GM18520 (cell line): ENCODE results near the gene HARS1.
"Not testable (repeated sequence)": the region's sequence is repeated elsewhere in the genome, so short reads cannot be mapped to it uniquely, and the experiment has no call there.

Experiments used
- ATAC-seq: cut with Tn5 transposase; IDR thresholded peaks from one replicate; pipeline ENCODE4 v1.9.1; 2021; ENCODE audit not compliant: unreplicated experiment

The HARS1 gene

DNA sequence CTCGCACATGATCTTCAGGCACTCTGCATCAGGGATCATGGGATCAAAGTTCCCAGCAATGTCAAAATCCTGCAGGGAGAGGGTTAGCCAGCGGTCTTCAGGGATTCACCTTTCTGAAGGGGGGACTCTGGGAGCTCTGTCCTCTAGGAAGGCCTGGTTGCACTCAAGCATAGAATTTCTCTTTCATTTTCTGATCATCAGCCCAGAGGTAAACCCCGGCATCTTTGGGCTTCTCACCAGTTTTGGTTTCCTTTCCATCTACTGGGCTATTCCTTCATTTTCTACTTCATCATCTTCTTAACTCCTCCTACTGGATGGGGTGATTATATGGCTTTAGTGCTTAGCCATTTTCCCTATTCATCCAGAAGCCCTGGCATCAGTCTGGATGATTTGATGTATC lies 13.2 kb downstream of the HARS1 start:
- no peak for ATAC-seq

DNA sequence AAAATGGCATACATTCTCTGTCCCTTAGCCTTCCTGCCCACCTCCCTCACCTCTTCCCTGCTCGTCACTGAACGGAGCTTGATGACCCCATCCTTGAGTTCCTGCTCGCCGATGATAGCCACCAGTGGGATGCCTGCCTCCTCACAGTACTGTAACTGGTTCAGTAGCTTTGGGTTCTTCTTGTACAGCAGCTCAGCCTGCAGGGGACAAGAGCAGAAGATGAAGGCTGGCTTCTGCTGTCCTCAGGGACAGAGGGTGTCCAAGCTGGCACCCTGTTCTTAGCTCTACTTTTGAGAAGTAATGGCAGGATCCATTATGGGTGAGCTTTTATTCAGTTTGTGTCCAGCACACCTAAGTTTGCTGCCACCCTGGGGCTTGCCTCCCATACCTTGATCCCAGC lies 16.5 kb downstream of the HARS1 start:
- ATAC-seq = no peak

GRCh38 chr5:140674211-140674610 lies 17.0 kb downstream of the HARS1 start:
- ATAC-seq = no peak

DNA sequence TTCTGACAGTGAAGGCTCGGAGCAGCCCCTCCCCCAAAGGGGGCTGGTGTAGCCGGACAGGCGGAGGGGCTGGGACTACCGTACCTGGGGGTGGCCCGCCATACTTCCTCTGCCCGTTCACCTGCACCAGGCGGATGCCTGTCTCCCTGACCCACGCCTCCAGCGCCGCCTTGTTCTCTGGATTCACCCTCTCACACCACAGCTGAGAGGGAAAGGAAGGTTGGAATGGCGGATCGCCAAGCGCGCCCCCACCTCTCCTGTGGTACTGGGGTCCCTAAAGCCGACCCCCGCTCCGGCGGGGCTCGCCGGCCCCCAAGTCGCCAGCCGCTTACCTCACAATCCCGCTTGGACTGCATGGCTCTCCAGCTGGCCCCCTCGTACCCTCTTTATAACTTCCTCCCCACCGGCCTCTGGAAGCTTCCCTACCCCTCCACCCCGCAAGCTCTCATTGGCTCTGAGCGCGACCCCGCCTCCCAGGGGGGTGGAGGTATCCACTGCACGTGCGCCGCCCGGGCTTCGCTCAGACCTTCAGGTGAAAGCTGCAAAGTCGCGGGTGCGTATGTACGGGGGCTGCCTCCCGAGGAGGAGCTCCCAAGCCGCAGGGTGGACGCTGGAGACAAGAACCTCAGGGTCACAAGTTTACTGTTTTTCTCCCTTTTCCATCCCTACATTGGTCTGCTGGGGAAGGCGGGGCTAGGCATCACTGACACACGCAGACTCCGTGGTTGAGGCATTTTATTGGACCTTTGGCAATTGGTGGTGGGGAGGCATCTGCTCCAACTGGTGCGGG lies 17.8 kb downstream of the HARS1 start, which contains the start of gene DND1:
Gene DND1, minus strand, starts transcription at position 390 of the 790 bp plus-strand sequence. Its CDS starts 34 bp downstream, at position 356.
- ATAC-seq = no peak

DNA sequence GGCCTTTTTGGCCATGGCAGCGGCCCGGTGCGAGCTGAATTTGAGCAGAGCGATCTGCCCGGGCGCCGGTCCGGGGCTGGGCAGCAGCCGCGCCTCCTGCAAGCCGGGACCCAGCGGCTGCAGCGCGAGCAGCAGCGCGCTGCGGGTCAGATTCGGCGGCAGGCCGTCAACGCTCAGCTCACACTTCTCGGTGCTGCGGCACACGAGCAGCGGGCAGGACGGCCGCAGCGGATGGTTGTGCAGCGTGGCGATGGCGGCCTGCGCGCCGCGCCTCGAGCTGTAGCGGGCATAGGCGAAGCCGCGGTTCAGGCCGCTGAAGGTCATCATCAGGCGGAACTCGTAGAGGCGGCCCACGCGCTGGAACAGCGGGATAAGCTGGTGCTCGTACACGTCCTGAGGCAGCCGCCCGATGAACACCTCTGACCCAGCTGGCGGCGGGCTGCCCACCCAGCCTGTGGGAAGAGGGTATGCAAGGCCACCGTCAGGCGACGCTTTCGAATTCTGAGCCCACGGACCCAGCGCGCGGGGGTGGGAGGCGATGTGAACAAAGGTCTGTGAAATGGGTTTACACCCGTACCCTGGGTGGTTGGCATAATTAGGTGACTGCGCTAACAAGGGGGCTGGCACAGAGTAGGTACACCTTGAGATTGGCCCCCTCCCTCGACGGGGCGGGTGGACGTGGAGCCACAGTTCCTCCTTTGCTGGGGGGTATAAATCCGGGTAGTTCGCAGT lies 18.5 kb downstream of the HARS1 start:
- ATAC-seq = no peak

DNA sequence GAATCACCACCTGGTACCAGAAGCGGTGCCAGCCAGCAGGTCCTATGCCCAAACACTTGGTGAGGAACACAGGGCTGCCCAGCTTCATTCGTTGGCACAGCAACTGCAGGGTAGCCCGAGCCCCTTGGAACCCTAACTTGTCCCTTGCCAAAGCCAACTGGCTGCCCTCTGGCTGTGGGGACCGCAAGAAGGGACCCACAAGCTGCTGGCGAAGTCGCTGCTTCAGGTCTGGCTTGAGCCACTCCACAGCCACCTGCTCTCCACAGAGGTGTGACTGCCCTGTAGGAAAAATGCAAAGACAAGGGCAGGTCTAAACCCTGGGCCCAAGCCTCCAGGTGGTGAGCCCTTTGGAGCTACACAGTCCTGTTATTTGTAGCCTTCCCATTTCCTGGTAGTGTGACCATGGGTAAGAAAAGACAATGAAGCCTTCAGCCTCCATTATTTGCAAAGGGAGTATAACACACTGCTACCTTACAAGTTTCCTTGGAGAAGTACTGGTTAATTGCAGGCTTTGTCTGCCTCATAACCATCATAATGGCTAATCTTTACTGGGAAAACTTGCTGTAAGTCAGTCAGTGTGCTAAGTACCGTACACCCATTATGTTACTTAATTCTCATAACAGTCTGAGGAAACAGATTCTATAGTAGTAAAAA lies 19.6 kb downstream of the HARS1 start:
- no peak for ATAC-seq

GRCh38 chr5:140671035-140671434 lies 20.1 kb downstream of the HARS1 start:
- ATAC-seq = not testable (repeated sequence)

DNA sequence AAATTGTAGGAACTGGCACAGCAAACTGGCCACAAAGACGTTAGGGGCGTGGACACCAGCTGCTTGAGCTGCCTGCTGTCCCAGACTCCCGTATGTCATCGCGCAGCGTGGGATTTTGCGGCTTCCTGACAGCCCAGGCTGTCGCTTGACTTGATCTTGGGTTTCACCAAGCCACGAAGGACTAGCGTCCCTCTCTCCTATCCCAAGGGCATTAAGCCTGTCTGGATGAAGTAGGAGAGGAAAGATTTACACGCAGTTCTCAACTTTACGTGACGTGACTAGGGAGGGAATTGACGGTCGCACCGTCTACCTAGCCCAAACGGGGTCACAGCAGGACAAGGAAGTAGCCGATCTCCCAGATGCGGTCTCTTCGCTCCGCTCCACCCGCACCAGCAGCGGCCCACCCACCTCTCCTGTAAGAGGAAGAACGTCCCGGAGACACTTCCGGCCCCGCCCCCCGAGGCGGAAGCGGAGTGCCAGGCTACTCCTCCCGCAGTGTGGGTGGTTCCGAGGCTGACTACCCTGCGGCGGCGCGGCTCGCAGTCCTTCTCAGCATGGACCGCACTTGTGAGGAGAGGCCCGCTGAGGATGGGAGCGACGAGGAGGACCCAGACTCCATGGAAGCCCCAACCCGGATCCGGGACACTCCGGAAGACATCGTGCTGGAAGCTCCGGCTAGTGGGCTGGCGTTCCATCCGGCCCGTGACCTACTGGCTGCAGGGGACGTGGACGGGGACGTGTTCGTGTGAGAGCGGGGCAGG lies 26.6 kb downstream of the HARS1 start, which contains the start of gene WDR55:
Gene WDR55, plus strand, starts transcription at position 546 of the 761 bp plus-strand sequence. Its CDS starts 9 bp downstream, at position 555.
- ATAC-seq = peak; percentile 98

GRCh38 chr5:140664030-140664358 lies 27.2 kb downstream of the HARS1 start:
- ATAC-seq = no peak

GRCh38 chr5:140660371-140660770 lies 30.8 kb downstream of the HARS1 start:
- ATAC-seq = not testable (repeated sequence)

GRCh38 chr5:140658870-140659269 lies 32.3 kb downstream of the HARS1 start:
- ATAC-seq = no peak

GRCh38 chr5:140647042-140647419 lies 44.1 kb downstream of the HARS1 start:
- no peak for ATAC-seq

DNA sequence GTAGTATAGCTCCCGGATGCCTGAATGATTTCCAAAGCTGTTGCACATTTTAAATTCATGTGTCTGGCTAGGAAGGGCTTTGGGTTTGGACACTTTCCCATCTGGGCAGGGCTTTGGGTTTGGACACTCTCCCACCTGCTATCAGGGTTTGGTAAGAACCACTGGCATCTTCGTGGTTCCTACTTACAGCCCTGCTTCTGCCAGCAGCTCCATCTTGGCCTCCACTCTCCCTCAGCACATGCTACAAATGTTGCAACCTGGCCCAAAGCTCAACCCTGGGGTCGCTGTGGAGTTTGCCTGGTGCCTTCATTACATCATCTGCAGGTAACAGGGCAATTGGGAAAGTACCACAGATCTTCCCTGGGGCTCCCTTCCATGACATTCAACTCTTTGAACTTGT lies 48.5 kb downstream of the HARS1 start:
- ATAC-seq = no peak

DNA sequence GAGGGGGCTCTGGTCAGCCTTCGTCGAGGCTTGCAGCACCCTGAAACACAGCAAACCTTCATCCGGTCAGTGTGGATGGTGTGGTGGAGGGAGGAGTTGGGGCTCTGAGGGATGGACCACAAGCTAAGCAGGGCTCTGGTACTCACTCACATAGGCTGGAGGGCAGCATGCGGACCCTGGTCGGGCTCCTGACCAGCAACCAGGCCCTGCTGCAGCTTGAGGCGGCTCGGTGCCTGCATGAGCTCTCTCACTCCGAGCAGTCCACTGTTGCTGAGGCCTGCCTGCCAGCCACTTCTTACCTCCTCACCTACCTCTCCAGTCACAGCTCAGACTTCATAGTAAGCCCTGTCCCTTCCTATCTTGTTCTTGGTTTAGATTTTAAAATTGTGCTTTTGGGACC lies 49.5 kb downstream of the HARS1 start:
- no peak for ATAC-seq

DNA sequence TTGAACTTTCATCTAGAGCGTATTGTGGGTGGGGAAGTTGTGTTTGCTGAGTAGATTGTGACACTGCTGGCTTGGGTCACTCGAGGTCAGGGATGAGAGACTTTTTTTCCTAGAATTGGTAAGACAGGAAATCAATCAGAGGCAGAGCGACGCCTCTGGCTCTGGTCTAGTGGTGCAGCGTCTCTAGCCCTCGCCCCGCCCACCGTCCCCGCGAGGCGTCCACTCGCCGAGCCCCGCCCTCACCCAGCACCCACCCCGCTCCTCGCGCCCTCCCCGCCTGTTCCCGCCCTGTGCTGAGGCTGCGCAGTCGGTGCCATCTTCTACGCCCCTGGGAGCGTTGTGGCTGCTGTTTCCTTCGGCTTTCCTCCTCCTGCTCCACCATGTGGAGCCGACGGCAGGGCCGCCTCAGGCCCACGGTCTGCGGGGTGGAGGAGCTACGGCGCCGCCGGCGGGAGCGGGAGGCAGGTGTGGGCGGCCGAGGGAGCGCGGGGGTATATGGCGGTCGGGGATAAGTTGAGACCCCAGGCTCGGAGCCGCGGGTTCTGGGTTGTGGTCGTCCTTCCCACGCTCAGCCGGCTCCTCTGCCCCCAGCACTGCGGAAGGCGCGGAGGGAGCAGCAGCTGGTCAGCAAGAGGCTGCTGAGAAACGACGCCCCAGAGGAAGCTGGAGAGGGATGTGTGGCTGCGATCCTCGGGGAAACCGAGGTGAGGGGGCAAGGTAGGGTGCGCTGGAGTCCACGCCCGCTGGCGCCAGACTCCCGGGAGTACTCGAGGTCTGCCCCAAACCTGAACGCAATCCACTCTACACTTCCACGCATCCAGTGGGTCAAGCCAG lies 51.8 kb downstream of the HARS1 start, which contains the start of gene TMCO6:
Gene TMCO6, plus strand, starts transcription at position 304 of the 834 bp plus-strand sequence. Its CDS starts 77 bp downstream, at position 381.
- peak; percentile 81 for ATAC-seq

GRCh38 chr5:140638898-140639147 lies 52.3 kb downstream of the HARS1 start:
- not testable (repeated sequence) for ATAC-seq

DNA sequence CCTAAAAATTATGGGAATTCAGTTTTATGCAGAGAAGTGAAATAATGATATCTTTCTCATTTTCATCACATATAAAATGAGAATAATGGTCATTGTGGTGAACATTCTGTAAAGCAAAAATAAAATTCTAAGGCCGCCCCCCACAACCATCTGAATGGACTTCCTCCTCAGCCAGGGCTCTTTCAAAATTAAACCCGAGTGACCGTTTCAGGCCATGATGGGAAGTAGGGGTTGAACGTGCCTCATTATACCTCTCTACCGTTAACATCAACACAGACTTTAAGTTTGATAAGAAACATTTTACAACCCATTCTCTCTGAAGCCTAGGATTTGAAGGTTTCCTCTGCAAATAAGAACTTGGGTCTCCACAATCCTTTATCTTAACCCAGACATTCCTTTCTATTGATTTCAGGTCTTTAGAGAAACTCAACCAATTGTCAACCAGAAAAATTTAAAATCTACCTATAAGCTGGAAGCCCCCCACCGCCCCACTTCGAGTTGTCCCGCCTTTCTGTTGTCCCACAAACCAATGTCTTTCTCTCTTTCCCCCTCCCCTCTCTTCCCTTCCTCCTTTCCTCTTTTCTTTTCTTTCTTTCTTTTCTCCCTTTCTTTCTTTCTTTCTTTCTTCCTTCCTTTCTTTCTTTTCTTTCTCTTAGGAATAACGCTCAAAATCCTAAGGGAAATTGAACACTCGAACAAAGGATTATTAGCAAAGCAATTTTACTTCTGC lies 53.6 kb downstream of the HARS1 start:
- ATAC-seq = no peak

DNA sequence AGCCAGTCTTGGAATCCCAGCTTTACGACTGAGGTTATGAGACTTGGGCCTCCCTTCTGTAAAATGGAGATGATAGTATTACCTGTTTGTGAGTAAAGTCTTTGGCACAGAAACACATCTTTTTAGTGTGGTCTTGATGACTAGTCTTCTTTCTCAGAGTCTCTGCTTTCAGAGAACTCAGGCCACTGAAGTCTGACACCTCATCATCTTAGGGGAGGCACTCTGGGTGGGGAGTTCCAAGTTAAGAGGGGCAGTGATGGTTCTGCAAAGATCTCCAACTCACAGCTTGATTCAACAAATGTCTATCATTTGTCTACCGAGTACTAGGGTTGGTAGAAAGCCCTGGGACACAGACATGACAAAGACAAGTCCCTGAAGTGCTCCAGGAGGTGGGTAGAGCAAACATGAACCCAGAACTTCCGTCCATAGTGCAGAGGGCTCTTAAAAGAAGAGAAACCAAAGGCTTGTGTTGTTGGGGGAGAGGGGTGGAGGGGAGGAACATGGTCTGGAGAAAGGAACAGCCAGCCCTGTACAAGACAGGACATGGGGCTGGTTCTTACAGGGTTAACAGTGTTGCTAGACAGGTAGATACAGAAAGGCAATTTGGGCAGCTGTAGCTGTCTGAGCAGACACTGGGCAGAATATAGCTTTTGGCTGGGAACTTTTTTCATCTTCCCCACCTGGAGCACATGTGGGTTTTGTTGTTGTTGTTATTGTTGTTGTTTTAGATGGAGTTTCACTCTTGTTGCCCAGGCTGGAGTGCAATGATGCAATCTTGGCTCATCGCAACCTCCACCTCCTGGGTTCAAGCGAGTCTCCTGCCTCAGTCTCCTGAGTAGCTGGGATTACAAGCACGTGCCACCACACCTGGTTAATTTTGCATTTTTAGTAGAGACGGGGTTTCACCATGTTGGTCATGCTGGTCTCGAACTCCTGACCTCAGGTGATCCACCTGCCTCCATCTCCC lies 55.6 kb downstream of the HARS1 start:
- ATAC-seq = no peak
